ENCODE results near the gene RIMBP3B.
"Not testable (repeated sequence)": the region's sequence is repeated elsewhere in the genome, so short reads cannot be mapped to it uniquely, and the experiment has no call there.

The RIMBP3B gene

DNA sequence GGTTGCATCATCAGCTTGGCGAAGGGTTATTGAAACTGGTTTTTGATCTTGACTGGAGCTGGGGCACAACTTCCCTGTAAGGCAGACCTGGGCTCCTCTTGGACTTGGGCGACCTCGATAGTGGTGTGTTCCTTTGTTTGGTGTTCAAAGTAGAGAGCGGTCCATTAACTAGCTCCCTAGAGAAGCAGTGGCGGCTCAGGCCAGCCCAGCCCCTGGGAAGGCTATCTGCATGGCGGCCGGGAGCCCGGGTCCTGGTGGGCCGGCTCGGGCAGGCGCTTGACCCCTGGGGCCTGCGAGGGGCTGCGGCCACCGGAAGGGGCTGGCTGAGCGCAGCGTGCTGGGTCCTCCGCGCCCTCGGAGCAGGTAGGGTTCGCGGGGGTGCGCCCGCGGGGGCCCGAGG is 32.8 kb downstream of the RIMBP3B start:
- not testable (repeated sequence) for DNase-seq (ENCODE audit: low read depth)

GRCh38 chr22:21417227-21417746 is 33.7 kb downstream of the RIMBP3B start, which contains the start of gene HIC2:
Gene HIC2, plus strand, starts transcription at chr22:21417371. Its CDS starts 25,461 bp downstream, at chr22:21442832.
- DNase-seq (ENCODE audit: low read depth) = not testable (repeated sequence)

DNA sequence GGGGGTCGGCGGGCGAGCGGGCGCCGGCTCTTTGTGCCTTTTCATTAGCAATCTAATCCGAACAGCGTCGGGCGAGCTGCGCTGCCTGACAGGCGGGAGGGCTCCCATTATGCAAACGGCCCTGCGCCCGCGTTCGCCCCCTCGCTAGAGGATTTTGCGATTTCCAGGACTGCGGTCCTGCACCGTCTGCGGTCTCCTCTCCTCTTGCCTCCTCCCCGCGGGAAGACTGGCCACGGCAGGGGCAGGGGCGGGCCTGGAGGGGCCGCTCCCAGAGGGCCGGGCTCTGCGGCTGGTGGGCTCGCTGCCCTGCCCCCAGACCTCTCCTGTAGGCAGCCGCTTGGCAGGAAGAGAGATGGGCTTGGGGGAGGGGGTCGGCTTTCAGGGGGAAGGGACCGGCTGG is 34.3 kb downstream of the RIMBP3B start:
- not testable (repeated sequence) for DNase-seq (ENCODE audit: low read depth)

DNA sequence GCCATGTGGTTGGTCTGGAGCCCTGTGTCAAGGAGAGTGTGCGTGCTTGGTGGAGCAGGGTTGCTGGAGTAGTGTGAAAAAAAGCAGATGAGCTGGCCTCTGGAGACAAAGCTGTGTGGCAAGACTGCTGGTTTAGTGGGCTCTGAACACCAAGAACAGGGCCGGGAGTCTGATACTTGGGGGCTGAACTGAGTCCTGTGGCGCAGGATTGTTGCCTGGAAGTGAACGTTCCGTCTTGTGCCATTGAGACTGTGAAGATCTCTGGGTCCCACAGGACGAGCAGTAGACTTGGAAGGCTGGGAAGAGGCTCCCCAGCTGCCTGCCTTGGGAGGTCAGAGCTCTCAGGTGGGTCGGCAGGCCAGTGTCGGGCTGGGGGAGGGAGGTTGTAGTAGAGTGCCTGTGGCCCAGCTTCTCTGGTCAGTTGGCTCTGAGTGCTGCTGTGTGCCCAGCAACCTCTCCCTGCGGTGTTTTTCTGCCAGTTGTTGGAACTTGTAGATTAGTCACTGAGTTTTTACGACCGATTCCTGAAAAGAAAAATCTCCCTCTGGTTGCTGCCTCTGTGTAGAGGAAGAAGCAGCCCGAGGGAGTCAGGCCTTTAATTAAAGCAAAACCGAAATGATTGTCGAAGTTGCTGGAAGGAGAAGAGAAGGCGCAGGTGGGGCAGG is 35.6 kb downstream of the RIMBP3B start:
- not testable (repeated sequence) for DNase-seq (ENCODE audit: low read depth)

GRCh38 chr22:21420180-21420763 is 36.7 kb downstream of the RIMBP3B start:
- not testable (repeated sequence) for DNase-seq (ENCODE audit: low read depth)

DNA sequence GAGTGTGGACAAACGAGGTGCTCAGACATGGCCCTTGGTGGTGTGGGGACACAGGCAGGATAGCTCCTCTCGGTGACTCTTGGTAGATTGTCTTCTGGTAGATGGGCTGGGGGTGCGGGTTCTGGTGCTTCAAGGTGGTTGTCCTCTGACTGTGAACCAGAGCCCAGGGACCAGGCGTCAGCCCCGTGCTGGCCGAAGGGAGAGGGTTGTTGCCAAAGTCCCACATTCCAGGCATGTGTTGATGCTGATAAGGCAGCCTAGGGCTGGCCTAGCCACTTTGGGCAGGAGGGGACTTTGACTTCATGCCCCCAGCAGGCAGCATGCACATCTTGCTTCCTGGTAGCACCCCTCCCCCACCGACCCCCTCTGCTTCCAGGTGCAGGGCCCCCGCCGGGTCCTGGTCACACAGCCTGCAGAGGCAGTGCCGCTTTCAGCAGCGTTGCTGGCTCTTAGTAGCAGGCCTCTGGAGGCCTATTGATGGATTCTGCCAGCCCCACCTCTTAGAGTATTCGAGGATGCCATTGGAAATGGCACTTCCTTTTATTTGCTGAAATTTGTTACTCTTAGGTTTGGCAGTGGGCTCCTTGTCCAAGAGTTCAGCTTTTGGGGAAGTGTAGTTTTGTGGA is 40.6 kb downstream of the RIMBP3B start:
- DNase-seq (ENCODE audit: low read depth) = not testable (repeated sequence)

- DNase-seq (ENCODE audit: low read depth) = not testable (repeated sequence)
Observed at GRCh38 chr22:21434378-21435233, 51.1 kb downstream of the RIMBP3B start.

DNA sequence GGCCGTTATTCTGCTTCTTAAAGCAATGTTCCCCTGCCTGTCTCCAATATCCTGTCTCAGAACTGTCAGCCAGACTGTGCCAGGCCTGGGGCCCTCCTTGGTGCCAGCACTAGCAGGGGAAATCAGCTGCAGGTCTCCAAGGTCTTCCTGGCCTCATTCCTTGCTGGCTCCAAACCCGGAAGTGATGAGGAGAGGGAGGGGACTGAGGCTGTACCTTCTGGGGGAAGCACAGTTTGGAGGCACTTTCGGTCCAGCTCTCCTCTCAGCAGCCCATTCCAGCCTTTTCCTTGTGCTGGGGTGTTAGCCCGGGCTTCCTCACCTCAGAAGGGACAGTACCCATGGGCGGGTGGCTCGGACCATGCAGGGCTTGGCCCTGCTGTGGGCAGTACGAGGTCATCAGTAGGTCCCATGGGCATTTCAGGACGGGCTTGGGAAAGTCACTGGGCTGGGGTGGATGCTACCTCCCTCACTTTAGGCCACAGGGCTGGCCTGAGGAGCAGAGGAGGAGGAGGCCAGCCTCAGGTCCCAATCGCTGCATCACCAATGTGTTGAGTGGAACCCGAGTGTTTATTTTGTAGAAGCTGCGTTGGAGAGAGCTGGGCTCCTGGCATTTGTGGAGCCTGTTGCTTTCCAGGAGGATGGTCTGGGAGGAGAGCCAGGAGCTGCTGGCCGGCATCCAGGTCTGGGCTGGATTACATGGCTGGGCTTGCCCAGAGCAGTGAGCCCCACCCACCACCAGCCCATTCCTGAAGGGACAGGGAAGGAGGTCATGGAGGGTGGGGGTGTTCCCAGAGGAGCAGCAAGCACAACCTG is 52.7 kb downstream of the RIMBP3B start:
- DNase-seq (ENCODE audit: low read depth) = not testable (repeated sequence)

DNA sequence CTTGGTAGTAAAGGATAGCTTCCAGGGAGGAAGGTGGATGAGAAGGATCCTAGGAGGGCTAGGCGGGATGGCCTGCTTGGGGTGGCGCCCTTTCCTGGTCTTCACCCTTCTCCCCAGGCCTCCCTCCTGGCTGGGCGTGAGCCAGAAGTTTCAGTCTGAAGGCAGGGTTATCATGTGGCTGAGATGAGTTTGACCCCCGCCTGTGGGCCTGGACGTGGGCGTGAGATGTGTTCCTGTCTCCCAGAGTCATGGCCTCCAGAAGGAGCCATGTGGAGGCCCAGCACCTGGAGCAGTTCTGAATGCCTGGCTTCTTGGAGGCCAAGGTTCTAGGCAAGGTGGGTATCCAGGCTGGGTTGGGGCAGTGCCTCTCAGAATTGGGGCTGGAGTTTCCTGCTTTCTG is 54.5 kb downstream of the RIMBP3B start:
- DNase-seq (ENCODE audit: low read depth) = not testable (repeated sequence)

Data from T follicular helper cell (primary cell).